ENCODE results near the gene RBM8A.

GRCh38 chr1:145953861-145954260 is 26.6 kb upstream of the RBM8A start:
- no peak for TF ChIP-seq CTCF (IDR thresholded peaks at IDR 0.05; ENCODE audit: insufficient read depth, low read depth, low read length)
- no peak for TF ChIP-seq EZH2 (IDR thresholded peaks at IDR 0.05; ENCODE audit: insufficient read depth, low read length)

Data from astrocyte (in vitro differentiated cells and primary cell).